Hematopoietic multipotent progenitor cell (in vitro differentiated cells): ENCODE data around the gene RELL1. TPM values are rescaled to one million over a fixed set of nuclear protein-coding genes. Genes with fewer than 3 reads are reported as not detected.

Source experiments
- DNase-seq, 3 donors: peaks; one replicate each; pipeline ENCODE4 v3.0.0-alpha.2; 2011 to 2015; ENCODE audit warnings: low read depth in 2 of 3, low spot score in 2 of 3
- total RNA-seq: library from RNA; depleted of rRNA; stranded (reverse); fragments of >200 nt; gene quantifications from one replicate; pipeline ENCODE4 v1.2.3, GENCODE V29; 2012

RELL1 gene
- total RNA-seq, 1 donor, result 63.0 TPM

DNA sequence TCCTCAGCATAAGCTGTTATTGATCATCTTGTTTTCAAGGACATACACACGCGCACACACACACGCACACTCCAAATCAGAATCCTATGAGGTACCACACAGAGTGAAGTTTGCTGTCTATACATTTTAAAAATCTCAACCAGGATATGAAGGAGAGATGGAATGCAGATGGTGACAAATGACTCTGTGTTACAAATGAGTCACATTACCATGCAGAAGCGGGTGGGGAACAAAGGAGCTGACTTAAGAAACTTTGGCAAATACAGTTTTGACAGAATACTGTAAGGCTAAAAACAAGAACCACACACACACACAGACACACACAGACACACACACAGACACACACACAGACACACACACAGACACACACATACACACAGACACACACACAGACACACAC, 81.7 kb downstream of the RELL1 start:
- DNase-seq, result no peak

GRCh38 chr4:37603711-37604110, 82.5 kb downstream of the RELL1 start:
- no peak for DNase-seq

DNA sequence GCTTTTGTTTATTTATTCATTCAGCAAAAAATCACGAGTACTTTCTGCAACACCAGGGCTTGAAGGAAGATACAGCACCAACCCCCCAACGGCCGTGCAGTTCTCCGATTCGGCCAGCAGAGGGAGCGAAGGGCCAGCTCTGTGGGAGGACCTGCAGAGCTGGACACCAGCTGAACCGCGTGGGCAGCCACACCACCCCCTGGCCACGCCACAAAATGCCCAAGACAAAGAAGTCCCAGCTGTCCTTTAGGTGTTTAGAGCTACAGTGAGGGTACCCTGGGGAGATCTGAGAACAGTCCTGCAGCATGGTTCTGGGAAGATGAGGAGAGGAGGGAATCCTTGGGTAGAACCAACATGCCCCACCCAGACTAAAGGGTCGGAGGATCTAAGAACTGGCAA, 83.1 kb downstream of the RELL1 start:
- DNase-seq, result peak; percentile 49 to 72 (median 53)

DNA sequence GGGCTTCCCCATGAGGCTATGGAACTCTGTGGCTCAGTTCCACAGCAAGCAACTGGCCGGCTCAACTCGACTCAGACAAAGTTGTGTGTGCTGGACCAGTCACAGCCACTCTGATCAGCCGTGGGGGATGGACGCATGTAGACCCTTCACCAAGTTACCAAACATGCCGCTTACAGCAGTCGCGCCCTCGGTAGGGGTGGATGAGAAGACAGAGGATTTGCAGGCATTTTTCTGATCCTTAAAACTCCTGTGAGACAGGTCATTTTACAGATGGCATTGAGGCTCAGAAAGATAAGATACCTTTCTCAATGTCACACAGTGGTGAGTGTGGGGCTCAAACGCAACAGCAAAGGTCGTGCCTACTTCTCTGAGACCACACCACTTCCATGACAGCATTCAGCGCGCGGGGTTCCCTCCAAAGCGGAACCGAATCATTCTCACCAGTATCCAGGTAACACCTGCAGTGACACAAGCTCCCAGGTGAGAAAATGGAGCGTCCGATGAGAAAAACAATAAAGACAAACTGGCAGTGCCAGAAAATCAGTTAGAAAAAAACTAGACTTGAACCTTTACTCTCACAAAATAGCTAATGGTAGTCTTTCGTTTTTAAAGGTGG, 83.6 kb downstream of the RELL1 start:
- DNase-seq, result no peak

GRCh38 chr4:37601531-37601930, 84.6 kb downstream of the RELL1 start:
- no peak for DNase-seq

DNA sequence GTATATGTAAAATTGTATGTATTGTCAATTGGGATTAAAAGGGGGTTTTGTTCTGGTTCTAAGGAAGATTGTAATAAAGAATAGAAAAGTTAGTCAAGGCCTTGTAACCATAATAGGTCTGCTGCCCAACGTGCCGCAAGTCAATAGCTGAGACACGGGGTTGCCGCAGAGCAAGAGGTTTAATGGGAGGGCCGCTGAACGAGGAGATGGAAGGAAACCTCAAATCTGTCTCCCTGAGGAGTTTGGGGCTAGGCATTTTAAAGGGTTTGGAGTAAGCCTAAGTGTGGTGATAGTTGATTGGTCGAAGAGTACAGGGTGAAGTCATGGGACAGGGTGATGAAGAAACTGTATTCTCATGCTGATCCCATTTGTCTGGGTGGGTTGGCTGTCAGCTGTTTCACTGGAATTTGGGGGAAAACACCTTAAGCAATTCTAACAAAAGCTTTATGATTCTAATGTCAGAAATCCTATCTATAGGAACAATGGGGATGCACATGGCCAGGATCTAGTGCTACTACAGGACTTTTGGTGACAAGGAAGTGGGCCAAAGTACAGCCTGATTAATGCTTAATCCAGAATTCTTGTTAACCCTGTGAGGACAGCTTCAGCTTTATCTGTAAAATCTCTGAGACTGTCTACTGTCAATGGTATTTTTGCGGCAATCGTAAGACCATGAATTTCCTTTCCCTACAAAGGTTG, 86.9 kb downstream of the RELL1 start:
- no peak for DNase-seq

- no peak for DNase-seq
Observed at GRCh38 chr4:37597034-37597433, 89.1 kb downstream of the RELL1 start.

DNA sequence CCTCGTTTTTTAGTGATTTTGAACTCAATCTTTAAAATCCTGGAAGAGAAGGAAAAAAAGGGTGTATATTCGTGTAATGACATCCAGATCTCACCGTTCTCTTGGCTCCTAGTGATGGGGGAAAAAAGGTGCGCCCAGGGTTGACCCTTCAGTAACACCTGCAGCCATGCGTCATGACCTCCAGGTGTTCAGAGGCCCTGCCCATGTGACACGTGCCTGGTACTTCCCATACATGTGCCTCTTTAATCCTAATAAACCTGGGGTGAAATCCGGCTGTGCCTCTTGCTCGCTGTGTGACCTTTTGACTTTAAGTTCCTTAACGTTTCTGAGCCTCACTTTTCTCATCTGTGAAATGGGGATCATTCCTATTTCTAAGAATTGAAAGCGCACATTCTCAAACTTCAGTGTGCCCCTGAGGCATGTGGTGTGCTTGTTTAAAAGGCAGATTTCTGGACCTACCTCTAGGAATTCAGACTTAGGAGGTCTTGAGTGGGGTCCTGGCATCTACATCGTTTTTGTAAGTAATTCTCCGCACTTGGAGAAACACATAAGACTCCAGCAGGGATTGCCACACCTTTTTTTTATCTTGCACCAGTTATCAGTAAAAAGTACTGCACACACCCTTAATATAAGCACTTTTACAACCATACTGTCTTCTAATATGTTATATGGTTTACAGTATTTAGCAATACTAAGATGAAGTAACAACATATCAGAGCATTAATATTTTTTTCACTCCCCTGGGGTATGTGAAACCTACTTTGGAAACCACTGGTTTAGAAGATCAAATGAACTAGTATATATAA, 90.1 kb downstream of the RELL1 start:
- DNase-seq, result no peak

GRCh38 chr4:37594099-37594498, 92.1 kb downstream of the RELL1 start:
- no peak for DNase-seq

GRCh38 chr4:37591349-37591748, 94.8 kb downstream of the RELL1 start:
- DNase-seq, result no peak

DNA sequence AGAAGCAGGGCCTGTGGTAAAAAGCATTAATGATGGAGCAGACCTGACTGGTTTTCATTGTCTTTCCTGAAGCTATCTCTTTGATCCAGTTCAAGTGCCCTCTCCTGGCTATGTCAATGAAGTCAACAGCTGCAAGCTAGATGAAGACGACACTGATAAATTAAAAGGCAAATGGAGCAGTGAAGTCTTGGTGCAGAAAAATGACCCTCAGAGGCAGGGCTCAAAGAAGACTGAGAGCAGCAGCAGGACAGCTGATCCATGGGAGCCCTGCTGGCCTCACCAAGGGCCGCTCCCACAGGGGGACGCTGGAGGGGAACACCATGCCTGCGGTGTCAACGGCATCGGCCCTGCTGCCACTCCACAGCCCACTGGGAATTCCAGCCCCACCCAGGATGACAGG, 96.2 kb downstream of the RELL1 start:
- no peak for DNase-seq

DNA sequence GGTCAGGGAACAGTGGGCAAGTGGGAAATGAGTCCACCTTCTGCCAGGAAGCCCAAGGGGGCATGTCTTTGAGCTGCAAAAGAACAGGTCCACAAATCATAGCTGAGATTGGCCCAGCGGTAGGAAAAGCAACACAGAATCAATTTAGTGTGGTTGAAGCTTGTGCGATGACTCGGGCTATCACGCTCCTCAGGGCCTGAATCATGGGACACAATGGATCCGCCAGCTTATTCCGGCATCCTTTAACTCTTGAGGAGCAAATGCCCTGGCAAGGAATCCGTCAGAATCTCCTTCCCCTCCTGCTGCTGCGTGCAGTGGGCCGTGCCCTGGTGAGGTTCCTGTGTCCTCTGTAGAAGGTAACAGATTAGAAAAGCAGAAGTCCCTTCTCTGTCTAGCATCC, 98.0 kb downstream of the RELL1 start:
- DNase-seq, result no peak

GRCh38 chr4:37586194-37586593, 100.0 kb downstream of the RELL1 start:
- no peak for DNase-seq

DNA sequence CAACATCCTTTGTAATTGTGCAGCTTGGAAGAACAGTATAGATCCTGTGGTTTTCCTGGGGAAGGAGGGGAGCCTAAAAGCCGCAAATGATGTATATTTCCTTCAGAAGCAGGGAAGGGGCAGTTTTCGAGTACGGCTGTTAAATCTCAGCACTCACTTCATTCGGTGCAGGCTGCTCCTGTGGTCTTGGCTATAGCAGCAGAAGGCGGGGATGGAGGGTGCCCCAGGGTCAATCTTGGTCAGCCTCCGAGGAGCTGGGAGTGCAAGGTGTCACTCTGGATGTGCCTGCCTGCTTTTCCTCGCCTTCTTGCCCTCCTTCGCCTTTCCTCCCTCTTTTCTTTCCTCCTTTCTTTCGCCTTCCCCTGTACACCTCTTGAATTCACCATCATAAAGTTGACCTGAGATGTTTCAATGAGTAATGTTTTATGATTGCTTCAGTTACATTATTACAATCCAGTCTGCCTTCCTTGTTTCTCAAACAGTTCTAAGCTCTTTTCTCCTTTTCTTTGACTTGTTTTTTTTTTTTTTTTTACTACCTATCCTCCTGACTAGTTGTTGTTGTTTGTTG, 101.6 kb downstream of the RELL1 start:
- no peak for DNase-seq

- no peak for DNase-seq
Observed at GRCh38 chr4:37584071-37584470, 102.1 kb downstream of the RELL1 start.

DNA sequence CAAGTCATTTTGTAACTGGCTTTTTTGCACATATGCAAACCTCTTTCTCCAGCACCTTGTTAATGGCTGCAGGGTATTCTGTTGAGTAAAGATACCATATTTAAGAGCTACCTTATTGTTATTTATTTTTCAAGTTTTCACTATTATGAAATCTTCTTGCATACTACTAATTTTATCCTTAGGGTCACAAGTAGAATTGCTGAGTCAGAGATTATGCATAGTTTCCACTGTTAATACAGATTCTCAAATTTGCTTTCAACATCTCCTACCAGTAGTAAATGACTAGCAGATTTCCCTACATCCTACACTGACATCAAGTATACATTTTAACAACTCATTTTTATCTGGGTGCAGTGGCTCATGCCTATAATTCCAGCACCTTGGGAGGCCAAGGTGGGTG, 112.6 kb downstream of the RELL1 start:
- DNase-seq, result no peak

- no peak for DNase-seq
Observed at GRCh38 chr4:37568489-37568888, 117.7 kb downstream of the RELL1 start.

GRCh38 chr4:37567836-37568235, 118.3 kb downstream of the RELL1 start:
- DNase-seq, result no peak

GRCh38 chr4:37562592-37562991, 123.6 kb downstream of the RELL1 start:
- DNase-seq, result no peak

GRCh38 chr4:37561803-37562207, 124.4 kb downstream of the RELL1 start:
- DNase-seq, result no peak

DNA sequence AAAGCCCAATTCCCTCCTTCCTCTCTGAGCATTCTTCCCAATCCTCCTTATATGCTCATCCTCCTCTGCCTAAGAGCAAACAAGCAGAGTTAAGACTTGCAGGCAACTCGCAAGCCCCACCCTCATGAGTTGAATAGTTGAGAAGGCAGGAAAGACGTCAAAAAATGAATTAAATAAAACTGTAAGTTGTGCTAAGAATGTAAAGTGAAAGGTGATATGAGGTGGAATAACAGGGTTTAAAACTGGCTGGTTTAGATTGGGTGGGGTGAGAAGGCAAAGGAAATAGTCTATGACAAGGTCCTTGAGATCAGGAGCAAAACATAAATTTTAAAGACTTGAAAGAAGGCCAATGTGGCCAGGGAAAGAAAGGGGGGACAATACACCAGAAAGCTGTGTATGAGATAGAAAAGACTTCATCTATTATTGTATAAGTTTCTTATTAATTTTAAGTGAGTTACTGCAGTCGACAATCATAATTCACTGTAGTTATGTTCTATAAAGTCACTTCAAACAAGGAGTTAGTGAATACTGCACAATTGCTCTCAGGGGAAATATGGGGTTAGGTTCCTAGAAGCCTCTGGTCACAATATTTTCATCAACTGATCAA, 124.9 kb downstream of the RELL1 start:
- DNase-seq, result no peak
